ENCODE results near the gene LRRC36.

LRRC36 gene

DNA sequence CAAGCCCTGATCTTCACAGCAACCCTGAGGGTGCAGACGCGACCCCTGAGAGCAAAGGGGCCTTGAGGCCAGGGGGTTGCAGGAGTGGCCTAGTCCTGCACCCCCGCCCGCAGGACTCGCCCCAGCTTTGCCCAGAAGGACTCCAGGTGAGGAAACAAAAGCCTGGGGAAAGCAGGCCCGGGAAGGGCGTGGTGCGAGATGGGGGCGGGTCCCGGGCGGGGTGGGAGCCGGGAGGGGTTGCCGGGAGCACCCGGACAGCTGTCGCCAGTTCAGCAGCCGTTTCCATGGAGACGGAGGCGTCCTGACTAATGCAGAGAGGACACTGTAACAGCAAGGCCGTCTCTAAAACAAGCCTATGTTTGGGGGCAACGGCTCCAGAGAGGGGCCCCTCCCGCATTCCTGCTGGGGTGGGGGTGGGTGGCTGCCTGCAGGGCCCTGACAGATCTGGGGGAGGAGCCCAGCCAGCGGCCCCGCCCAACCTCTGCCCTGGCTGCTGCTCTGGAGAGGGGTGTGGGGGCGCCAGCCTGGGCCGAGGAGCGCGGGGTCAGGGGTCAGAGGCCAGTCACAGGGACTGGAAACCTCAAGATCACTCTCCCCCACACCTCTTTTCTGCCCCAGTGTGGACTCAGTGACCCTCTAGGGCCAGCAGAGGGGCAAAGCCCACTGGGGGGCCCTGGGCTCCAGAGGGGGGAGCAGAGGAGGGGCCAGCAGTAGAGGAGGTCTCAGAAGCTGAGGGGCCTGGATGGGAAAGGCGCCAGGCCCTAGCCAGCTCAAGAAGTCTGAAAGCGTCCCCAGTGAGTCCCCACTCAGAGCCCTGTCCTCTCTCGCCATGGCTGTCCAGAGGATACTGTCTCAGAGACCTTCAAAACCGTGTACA lies 69.8 kb downstream of the LRRC36 start (continued):
- TF ChIP-seq ZNF335 (tag by site-specific recombination; conservative IDR thresholded peaks at IDR 0.05) (0 out of 2 replicates have a peak, but pooled peaks have one; percentile 31), ZNF214 (tag by site-specific recombination; IDR thresholded peaks at IDR 0.05; ENCODE audit: borderline replicate concordance) (no peak), ZNF112 (tag by site-specific recombination; IDR thresholded peaks at IDR 0.05) (no peak), ZSCAN16 (tag by site-specific recombination; IDR thresholded peaks at IDR 0.05) (no peak), ZNF24 (tag by site-specific recombination; IDR thresholded peaks at IDR 0.05) (no peak), ZBTB48 (tag by site-specific recombination; IDR thresholded peaks at IDR 0.05) (no peak), ZNF324 (tag by site-specific recombination; IDR thresholded peaks at IDR 0.05) (no peak), TRIM28 (IDR thresholded peaks at IDR 0.05; ENCODE audit: borderline replicate concordance, low read length) (no peak), GLIS1 (tag by site-specific recombination; IDR thresholded peaks at IDR 0.05) (no peak), ZNF311 (tag by site-specific recombination; IDR thresholded peaks at IDR 0.05; ENCODE audit: borderline replicate concordance) (no peak), EGR2 (tag by site-specific recombination; IDR thresholded peaks at IDR 0.05; ENCODE audit: low read depth) (0 out of 2 replicates have a peak, but pooled peaks have one; percentile 26), ZNF10 (tag by site-specific recombination; IDR thresholded peaks at IDR 0.05) (0 out of 2 replicates have a peak, but pooled peaks have one; percentile 39), ZNF555 (tag by site-specific recombination; conservative IDR thresholded peaks at IDR 0.05) (no peak), ZNF830 (tag by site-specific recombination; IDR thresholded peaks at IDR 0.05; ENCODE audit: low read depth) (no peak), ZFP41 (tag by site-specific recombination; IDR thresholded peaks at IDR 0.05; ENCODE audit: borderline replicate concordance) (no peak), ZNF394 (tag by site-specific recombination; IDR thresholded peaks at IDR 0.05; ENCODE audit: borderline replicate concordance) (no peak)
- TF ChIP-seq, protein P1, sequence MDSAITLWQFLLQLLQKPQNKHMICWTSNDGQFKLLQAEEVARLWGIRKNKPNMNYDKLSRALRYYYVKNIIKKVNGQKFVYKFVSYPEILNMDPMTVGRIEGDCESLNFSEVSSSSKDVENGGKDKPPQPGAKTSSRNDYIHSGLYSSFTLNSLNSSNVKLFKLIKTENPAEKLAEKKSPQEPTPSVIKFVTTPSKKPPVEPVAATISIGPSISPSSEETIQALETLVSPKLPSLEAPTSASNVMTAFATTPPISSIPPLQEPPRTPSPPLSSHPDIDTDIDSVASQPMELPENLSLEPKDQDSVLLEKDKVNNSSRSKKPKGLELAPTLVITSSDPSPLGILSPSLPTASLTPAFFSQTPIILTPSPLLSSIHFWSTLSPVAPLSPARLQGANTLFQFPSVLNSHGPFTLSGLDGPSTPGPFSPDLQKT (IDR thresholded peaks at IDR 0.05; ENCODE audit: borderline replicate concordance, low read depth, low read length): no peak
- TF ChIP-seq, protein P2, sequence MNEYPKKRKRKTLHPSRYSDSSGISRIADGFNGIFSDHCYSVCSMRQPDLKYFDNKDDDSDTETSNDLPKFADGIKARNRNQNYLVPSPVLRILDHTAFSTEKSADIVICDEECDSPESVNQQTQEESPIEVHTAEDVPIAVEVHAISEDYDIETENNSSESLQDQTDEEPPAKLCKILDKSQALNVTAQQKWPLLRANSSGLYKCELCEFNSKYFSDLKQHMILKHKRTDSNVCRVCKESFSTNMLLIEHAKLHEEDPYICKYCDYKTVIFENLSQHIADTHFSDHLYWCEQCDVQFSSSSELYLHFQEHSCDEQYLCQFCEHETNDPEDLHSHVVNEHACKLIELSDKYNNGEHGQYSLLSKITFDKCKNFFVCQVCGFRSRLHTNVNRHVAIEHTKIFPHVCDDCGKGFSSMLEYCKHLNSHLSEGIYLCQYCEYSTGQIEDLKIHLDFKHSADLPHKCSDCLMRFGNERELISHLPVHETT (tag by site-specific recombination; IDR thresholded peaks at IDR 0.05): no peak
- TF ChIP-seq, protein P3, sequence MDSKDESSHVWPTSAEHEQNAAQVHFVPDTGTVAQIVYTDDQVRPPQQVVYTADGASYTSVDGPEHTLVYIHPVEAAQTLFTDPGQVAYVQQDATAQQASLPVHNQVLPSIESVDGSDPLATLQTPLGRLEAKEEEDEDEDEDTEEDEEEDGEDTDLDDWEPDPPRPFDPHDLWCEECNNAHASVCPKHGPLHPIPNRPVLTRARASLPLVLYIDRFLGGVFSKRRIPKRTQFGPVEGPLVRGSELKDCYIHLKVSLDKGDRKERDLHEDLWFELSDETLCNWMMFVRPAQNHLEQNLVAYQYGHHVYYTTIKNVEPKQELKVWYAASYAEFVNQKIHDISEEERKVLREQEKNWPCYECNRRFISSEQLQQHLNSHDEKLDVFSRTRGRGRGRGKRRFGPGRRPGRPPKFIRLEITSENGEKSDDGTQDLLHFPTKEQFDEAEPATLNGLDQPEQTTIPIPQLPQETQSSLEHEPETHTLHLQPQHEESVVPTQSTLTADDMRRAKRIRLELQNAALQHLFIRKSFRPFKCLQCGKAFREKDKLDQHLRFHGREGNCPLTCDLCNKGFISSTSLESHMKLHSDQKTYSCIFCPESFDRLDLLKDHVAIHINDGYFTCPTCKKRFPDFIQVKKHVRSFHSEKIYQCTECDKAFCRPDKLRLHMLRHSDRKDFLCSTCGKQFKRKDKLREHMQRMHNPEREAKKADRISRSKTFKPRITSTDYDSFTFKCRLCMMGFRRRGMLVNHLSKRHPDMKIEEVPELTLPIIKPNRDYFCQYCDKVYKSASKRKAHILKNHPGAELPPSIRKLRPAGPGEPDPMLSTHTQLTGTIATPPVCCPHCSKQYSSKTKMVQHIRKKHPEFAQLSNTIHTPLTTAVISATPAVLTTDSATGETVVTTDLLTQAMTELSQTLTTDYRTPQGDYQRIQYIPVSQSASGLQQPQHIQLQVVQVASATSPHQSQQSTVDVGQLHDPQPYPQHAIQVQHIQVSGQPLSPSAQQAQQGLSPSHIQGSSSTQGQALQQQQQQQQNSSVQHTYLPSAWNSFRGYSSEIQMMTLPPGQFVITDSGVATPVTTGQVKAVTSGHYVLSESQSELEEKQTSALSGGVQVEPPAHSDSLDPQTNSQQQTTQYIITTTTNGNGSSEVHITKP (tag by site-specific recombination; IDR thresholded peaks at IDR 0.05): no peak
- TF ChIP-seq, protein P4, sequence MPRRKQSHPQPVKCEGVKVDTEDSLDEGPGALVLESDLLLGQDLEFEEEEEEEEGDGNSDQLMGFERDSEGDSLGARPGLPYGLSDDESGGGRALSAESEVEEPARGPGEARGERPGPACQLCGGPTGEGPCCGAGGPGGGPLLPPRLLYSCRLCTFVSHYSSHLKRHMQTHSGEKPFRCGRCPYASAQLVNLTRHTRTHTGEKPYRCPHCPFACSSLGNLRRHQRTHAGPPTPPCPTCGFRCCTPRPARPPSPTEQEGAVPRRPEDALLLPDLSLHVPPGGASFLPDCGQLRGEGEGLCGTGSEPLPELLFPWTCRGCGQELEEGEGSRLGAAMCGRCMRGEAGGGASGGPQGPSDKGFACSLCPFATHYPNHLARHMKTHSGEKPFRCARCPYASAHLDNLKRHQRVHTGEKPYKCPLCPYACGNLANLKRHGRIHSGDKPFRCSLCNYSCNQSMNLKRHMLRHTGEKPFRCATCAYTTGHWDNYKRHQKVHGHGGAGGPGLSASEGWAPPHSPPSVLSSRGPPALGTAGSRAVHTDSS (tag by site-specific recombination; IDR thresholded peaks at IDR 0.05): no peak
- TF ChIP-seq, protein P5, sequence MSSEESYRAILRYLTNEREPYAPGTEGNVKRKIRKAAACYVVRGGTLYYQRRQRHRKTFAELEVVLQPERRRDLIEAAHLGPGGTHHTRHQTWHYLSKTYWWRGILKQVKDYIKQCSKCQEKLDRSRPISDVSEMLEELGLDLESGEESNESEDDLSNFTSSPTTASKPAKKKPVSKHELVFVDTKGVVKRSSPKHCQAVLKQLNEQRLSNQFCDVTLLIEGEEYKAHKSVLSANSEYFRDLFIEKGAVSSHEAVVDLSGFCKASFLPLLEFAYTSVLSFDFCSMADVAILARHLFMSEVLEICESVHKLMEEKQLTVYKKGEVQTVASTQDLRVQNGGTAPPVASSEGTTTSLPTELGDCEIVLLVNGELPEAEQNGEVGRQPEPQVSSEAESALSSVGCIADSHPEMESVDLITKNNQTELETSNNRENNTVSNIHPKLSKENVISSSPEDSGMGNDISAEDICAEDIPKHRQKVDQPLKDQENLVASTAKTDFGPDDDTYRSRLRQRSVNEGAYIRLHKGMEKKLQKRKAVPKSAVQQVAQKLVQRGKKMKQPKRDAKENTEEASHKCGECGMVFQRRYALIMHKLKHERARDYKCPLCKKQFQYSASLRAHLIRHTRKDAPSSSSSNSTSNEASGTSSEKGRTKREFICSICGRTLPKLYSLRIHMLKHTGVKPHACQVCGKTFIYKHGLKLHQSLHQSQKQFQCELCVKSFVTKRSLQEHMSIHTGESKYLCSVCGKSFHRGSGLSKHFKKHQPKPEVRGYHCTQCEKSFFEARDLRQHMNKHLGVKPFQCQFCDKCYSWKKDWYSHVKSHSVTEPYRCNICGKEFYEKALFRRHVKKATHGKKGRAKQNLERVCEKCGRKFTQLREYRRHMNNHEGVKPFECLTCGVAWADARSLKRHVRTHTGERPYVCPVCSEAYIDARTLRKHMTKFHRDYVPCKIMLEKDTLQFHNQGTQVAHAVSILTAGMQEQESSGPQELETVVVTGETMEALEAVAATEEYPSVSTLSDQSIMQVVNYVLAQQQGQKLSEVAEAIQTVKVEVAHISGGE (tag by site-specific recombination; conservative IDR thresholded peaks at IDR 0.05; ENCODE audit: low read depth): peak; percentile 51
- TF ChIP-seq, protein P6, sequence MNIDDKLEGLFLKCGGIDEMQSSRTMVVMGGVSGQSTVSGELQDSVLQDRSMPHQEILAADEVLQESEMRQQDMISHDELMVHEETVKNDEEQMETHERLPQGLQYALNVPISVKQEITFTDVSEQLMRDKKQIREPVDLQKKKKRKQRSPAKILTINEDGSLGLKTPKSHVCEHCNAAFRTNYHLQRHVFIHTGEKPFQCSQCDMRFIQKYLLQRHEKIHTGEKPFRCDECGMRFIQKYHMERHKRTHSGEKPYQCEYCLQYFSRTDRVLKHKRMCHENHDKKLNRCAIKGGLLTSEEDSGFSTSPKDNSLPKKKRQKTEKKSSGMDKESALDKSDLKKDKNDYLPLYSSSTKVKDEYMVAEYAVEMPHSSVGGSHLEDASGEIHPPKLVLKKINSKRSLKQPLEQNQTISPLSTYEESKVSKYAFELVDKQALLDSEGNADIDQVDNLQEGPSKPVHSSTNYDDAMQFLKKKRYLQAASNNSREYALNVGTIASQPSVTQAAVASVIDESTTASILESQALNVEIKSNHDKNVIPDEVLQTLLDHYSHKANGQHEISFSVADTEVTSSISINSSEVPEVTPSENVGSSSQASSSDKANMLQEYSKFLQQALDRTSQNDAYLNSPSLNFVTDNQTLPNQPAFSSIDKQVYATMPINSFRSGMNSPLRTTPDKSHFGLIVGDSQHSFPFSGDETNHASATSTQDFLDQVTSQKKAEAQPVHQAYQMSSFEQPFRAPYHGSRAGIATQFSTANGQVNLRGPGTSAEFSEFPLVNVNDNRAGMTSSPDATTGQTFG (tag by site-specific recombination; IDR thresholded peaks at IDR 0.05; ENCODE audit: borderline replicate concordance): no peak
- TF ChIP-seq, protein P7, sequence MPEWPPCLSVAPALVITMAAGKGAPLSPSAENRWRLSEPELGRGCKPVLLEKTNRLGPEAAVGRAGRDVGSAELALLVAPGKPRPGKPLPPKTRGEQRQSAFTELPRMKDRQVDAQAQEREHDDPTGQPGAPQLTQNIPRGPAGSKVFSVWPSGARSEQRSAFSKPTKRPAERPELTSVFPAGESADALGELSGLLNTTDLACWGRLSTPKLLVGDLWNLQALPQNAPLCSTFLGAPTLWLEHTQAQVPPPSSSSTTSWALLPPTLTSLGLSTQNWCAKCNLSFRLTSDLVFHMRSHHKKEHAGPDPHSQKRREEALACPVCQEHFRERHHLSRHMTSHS (tag by site-specific recombination; IDR thresholded peaks at IDR 0.05): no peak
